ENCODE data around the gene EBF4. TPM values are rescaled to one million over a fixed set of nuclear protein-coding genes. Genes with fewer than 3 reads are reported as not detected.

EBF4 gene
- total RNA-seq, 1 donor from 2014 or later = 12.3 TPM

DNA sequence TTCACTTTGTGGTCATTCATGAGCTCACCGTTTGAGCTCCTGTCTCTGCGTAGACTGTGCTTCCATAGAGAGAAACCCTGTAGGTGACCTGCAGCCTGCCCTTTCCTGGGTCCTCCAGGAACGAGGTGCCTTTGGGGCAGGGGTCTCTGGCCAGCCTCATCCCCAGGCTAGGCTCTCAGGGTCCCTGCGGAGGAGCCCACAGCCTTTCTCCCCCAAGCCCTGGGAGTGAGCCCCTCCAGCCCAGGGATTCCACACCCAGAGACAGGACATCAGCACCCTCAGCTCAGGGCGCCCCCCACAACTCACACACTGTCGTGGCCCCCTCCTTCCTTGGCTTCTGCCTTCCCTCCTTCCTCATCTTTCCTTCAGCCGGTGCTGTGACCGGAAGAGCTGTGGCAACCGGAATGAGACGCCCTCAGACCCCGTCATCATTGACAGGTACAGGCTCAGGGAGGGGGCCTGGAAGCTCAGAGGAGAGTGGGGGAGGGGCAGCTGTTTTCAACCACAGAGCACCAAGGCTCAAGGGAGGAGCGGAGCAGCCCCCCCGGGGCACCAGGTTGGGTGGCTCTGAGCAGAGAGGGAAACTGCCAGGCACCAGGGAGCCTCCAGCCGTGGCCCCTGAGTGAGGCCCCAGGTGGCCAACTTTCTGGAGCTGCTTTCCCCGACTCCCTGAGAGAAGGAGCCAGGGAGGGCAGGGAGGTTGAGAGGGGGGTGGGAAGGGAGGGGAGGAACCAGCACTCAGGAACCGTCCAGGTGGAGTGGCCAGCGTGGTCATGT lies 16.8 kb downstream of the EBF4 start:
- H3K4me3 Mint-ChIP-seq = no peak overlapping the region
- peaks cover 16% of the 10 kb centered on the region for H3K4me1 Mint-ChIP-seq (ENCODE audit: low read depth)
- peaks cover 2% of the 10 kb centered on the region for H3K27me3 Mint-ChIP-seq (ENCODE audit: insufficient read depth)
- H3K27ac Mint-ChIP-seq = no peak overlapping the region
- no peak for DNase-seq (ENCODE audit: low spot score)
- intact Hi-C loops (cut with micrococcal nuclease) = no loop called here
- no peaks in the 10 kb centered on the region for H3K9me3 Mint-ChIP-seq
- no peaks in the 10 kb centered on the region for H3K36me3 Mint-ChIP-seq (ENCODE audit: low read depth)

DNA sequence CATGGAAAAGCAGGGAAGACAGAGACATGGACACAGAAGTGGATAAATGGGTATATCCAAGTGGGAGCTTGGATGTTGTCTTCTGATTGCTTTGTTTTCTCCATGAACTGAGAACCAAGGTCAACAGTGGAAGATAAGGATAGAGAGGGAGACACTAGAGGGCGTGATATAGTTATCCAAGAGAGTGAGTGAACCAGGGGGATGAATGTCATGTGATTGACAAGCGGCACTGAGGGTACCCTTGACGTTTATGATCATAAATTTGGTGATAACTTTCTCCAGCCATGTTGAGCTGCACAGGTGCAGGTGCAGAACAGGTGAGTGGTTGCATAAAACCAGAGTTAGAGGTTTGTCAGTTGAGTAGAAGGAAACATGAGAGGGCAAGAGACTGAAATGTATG lies 20.7 kb downstream of the EBF4 start:
- Mint-ChIP-seq H3K4me1 (ENCODE audit: low read depth) (no peaks in the 10 kb centered on the region), H3K4me3 (no peak overlapping the region), H3K9me3 (no peaks in the 10 kb centered on the region), H3K27me3 (ENCODE audit: insufficient read depth) (peaks cover 4% of the 10 kb centered on the region), H3K36me3 (ENCODE audit: low read depth) (peaks cover 4% of the 10 kb centered on the region), H3K27ac (no peak overlapping the region)
- intact Hi-C loops (cut with micrococcal nuclease) = loop anchor here (1.0 to 10.0 kb wide), 2 partner anchors 30 to 142 kb away; no protein-coding TSS in a partner anchor
- DNase-seq (ENCODE audit: low spot score) = no peak

DNA sequence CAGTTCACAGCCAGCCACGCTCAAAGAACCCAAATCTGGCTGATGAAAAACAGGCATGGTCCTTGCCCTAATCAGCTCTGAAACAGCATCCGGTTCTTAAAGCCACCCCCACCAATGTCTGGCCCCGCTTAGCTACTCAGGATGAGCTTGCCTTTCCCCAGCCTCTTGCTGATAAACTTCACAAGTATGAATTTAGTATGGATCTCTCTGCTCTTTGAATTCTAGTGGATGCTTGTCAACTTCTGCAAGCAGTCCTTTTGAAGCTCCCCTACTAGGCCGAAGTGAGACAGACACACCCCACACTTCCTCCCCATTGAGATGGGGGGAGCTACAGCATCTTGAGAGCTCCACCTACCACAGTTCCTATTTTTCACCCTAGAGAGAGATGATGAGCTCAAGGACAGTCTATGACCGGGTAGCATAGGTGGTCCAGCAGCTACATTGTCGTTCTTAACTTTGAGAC lies 36.7 kb downstream of the EBF4 start:
- DNase-seq (ENCODE audit: low spot score) = no peak

DNA sequence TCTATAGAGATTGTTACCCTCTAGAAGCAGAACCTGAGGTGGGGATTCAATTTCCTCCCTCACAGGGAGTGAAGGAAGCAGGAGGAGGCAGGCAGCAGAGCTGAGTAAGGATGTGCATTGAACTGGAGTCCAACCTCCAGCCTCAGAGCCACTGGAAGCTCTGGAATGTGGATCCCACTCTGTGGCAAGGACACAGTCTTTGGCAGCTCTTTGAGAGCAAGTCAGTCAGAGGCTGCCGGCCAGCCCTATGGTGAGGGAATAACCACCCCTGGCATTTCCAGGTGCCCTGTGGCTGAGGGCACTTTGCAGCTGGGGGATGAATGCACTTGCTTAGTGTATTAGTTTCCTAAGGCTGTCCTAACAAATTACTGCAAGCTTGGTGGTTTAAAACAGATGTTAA lies 37.2 kb downstream of the EBF4 start:
- Mint-ChIP-seq H3K27me3 (ENCODE audit: insufficient read depth) (peaks cover 5% of the 10 kb centered on the region), H3K4me1 (ENCODE audit: low read depth) (peaks cover 12% of the 10 kb centered on the region), H3K9me3 (peaks cover 33% of the 10 kb centered on the region), H3K27ac (peak overlapping the region; percentile 42), H3K4me3 (no peak overlapping the region), H3K36me3 (ENCODE audit: low read depth) (peaks cover 20% of the 10 kb centered on the region)
- DNase-seq (ENCODE audit: low spot score) = no peak
- intact Hi-C loops (cut with micrococcal nuclease) = no loop called here

More for the DNA sequence above, 36.7 kb downstream of the EBF4 start:
- intact Hi-C loops (cut with micrococcal nuclease) = no loop called here
- H3K4me1 Mint-ChIP-seq (ENCODE audit: low read depth) = peaks cover 8% of the 10 kb centered on the region
- peaks cover 18% of the 10 kb centered on the region for H3K36me3 Mint-ChIP-seq (ENCODE audit: low read depth)
- H3K4me3 Mint-ChIP-seq = no peak overlapping the region
- peaks cover 33% of the 10 kb centered on the region for H3K9me3 Mint-ChIP-seq
- H3K27me3 Mint-ChIP-seq (ENCODE audit: insufficient read depth) = peaks cover 5% of the 10 kb centered on the region
- H3K27ac Mint-ChIP-seq = peak overlapping the region; percentile 42

DNA sequence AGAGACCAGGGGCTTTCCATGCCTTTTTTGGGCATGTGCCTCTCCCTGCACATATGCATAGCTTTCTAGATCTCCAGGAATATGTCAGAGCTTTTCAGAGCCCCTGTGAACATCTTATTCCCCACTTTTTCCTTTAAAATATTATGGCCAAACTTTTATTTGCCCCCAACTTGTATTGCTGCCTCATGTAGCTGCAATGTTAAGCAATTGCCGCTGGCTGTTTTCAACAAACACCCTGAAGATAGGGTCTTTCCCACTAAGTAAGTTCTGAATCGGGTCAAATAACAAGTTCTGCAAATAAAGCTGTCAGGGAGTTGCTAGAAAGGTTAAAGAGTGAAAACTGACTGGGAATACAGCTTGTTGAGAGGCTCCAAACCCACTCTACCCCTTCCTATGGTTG lies 42.3 kb downstream of the EBF4 start:
- DNase-seq (ENCODE audit: low spot score) = no peak
- Mint-ChIP-seq H3K36me3 (ENCODE audit: low read depth) (peaks cover 18% of the 10 kb centered on the region), H3K4me3 (no peak overlapping the region), H3K9me3 (peaks cover 33% of the 10 kb centered on the region), H3K27me3 (ENCODE audit: insufficient read depth) (no peaks in the 10 kb centered on the region), H3K27ac (no peak overlapping the region), H3K4me1 (ENCODE audit: low read depth) (peaks cover 7% of the 10 kb centered on the region)
- intact Hi-C loops (cut with micrococcal nuclease) = no loop called here

DNA sequence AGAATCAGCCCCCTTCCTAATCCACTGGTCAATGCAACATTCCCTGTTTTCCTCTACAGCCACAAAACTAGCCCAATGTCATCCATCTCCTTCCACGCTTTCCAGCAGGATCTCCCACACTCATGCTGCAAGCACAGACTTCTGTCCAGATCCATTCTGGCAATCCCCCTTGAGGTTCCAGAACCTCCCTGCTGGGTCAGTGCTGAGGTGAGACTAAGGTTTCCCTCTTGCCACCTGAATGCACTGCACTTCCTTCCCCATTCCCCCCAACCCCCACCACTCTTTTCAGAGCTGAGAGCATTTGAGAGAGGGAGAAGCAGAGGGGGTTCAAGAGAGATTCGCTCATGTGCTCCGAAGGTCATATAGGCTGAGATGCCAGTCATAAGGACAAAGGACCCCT lies 43.9 kb downstream of the EBF4 start:
- H3K36me3 Mint-ChIP-seq (ENCODE audit: low read depth) = peaks cover 12% of the 10 kb centered on the region
- peaks cover 19% of the 10 kb centered on the region for H3K4me1 Mint-ChIP-seq (ENCODE audit: low read depth)
- DNase-seq (ENCODE audit: low spot score) = no peak
- peaks cover 18% of the 10 kb centered on the region for H3K9me3 Mint-ChIP-seq
- H3K27ac Mint-ChIP-seq = no peak overlapping the region
- H3K4me3 Mint-ChIP-seq = no peak overlapping the region
- intact Hi-C loops (cut with micrococcal nuclease) = no loop called here
- H3K27me3 Mint-ChIP-seq (ENCODE audit: insufficient read depth) = no peaks in the 10 kb centered on the region

DNA sequence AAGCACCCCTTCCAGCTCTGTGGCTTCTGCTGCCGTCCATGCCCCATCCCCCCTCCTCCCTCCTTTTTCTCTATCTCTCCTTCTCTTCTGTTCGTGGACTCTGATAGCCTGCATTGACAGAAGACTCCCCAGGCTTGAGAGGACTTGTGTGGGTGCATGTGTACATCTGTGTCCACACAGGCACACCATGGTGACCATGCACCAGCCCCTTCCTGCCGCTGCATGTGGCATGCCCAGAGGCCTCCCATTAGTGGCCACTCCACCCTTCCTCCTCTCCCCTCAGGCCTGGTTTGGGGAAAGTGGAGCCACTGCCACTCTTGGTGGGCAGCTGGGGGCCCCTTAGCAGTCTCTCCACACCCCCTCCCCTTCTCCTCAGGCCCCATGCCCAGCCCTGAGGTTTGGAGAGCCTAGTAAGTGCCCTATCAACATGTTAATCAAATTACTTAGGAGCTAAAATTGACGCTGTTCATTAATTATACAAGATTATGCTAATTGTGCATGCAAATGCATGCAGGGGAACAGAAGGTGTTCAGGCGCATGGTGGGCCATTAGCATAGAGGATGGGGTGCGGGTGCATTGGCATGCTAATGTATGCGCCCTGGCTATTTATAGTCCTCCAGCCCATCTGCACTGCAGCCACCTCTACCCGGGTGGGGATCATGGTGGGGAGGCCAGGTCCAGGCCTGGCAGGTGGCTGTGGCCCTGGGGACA lies 45.9 kb downstream of the EBF4 start:
- intact Hi-C loops (cut with micrococcal nuclease) = no loop called here
- Mint-ChIP-seq H3K27me3 (ENCODE audit: insufficient read depth) (peaks cover 7% of the 10 kb centered on the region), H3K4me3 (no peak overlapping the region), H3K4me1 (ENCODE audit: low read depth) (peaks cover 37% of the 10 kb centered on the region), H3K36me3 (ENCODE audit: low read depth) (peaks cover 6% of the 10 kb centered on the region), H3K27ac (peak overlapping the region; percentile 50), H3K9me3 (peaks cover under 1% of the 10 kb centered on the region)
- DNase-seq (ENCODE audit: low spot score) = no peak

DNA sequence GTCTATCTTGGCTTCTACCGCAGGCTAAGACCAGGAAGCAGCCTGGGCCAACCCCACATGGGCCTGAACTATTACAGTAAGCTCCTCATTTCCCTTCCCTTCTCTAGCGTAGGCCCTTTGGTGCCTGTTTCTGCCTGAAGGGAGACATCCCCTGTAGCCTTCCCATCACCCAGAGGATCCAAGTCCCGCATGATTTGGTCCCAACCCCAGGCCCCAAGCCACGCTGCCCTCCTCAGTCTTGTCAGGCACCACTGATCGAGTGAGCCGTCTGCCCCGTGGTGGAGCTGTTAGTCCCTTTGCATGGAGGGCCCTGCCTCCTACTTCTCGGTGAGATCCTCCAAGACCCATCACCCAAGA lies 46.4 kb downstream of the EBF4 start:
- peaks cover 6% of the 10 kb centered on the region for H3K36me3 Mint-ChIP-seq (ENCODE audit: low read depth)
- no peak overlapping the region for H3K4me3 Mint-ChIP-seq
- H3K27me3 Mint-ChIP-seq (ENCODE audit: insufficient read depth) = peaks cover 9% of the 10 kb centered on the region
- no peak for DNase-seq (ENCODE audit: low spot score)
- no peaks in the 10 kb centered on the region for H3K9me3 Mint-ChIP-seq
- H3K27ac Mint-ChIP-seq = no peak overlapping the region
- H3K4me1 Mint-ChIP-seq (ENCODE audit: low read depth) = peaks cover 37% of the 10 kb centered on the region
- intact Hi-C loops (cut with micrococcal nuclease) = no loop called here

DNA sequence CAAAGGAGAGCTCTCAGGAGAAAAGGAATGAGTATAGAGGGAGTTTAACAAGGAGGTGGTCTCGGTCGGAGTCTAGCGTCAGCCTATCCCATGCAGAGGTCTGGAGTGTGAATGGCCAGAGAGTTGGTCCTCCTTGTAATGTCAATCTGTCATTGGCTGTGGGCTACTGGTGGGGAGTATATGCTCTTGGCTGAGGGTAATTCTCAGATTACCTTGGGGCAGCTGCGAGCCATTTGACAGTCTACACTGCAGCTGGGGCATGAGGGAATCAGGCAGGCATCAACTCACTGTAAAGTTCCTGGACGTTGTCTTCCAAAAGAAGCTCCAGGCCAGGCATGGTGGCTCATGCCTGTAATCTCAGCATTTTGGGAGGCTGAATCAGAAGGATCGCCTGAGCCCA lies 48.1 kb downstream of the EBF4 start:
- H3K9me3 Mint-ChIP-seq = no peaks in the 10 kb centered on the region
- intact Hi-C loops (cut with micrococcal nuclease) = loop anchor here (1.0 kb wide), 1 partner anchor 47 kb away; no protein-coding TSS in a partner anchor
- H3K4me1 Mint-ChIP-seq (ENCODE audit: low read depth) = peaks cover 30% of the 10 kb centered on the region
- H3K36me3 Mint-ChIP-seq (ENCODE audit: low read depth) = peaks cover 3% of the 10 kb centered on the region
- H3K4me3 Mint-ChIP-seq = no peak overlapping the region
- DNase-seq (ENCODE audit: low spot score) = no peak
- H3K27me3 Mint-ChIP-seq (ENCODE audit: insufficient read depth) = peaks cover 9% of the 10 kb centered on the region
- peak overlapping the region; percentile 77 for H3K27ac Mint-ChIP-seq

DNA sequence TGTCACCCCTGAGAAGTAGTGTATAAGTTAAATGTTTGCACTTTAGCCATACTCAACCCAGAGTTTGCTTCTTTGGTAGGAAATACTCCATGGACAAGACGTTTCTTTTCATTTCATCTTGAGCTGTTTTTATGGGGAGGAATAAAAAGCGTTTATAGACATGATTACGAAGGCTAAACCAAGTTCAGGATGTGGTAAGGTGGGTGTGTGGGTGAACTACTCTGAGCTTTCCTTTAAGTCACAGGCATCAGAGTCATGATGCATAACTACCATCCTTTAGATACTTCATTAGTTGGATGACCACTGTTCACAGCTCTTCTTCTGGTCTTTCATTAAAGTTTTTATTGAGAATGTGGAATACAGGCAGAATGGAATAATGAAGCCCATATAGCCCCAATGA lies 48.9 kb downstream of the EBF4 start:
- Mint-ChIP-seq H3K4me1 (ENCODE audit: low read depth) (peaks cover 30% of the 10 kb centered on the region), H3K9me3 (no peaks in the 10 kb centered on the region), H3K27ac (peak overlapping the region; percentile 77), H3K27me3 (ENCODE audit: insufficient read depth) (peaks cover 12% of the 10 kb centered on the region), H3K4me3 (peak overlapping the region; percentile 56), H3K36me3 (ENCODE audit: low read depth) (peaks cover 3% of the 10 kb centered on the region)
- peak; percentile 29 for DNase-seq (ENCODE audit: low spot score)
- intact Hi-C loops (cut with micrococcal nuclease) = loop anchor here (1.0 kb wide), 1 partner anchor 48 kb away; no protein-coding TSS in a partner anchor

DNA sequence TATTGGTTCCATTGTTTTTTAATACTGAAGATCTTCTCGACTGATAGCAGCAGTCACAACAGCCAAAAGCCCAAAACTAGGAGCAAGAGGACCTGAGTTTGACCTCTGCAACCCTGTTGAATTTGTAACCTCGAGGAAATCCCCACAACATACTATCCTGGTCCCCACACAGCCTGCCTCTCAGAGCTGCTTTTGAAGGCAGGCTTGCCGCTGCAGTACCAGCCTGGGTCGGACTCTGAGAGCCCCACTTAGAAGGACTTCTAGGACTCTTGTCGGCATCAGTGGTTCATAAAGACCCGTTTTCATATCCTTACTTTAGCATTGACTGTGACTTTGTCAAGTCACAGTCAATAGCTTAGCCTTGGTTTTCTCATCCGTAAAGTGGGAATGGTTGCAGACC lies 49.3 kb downstream of the EBF4 start:
- intact Hi-C loops (cut with micrococcal nuclease) = loop anchor here (1.0 kb wide), 1 partner anchor 49 kb away; no protein-coding TSS in a partner anchor
- H3K36me3 Mint-ChIP-seq (ENCODE audit: low read depth) = peaks cover 3% of the 10 kb centered on the region
- no peaks in the 10 kb centered on the region for H3K9me3 Mint-ChIP-seq
- H3K4me1 Mint-ChIP-seq (ENCODE audit: low read depth) = peaks cover 30% of the 10 kb centered on the region
- H3K27ac Mint-ChIP-seq = peak overlapping the region; percentile 77
- peaks cover 12% of the 10 kb centered on the region for H3K27me3 Mint-ChIP-seq (ENCODE audit: insufficient read depth)
- peak overlapping the region; percentile 56 for H3K4me3 Mint-ChIP-seq
- DNase-seq (ENCODE audit: low spot score) = no peak

DNA sequence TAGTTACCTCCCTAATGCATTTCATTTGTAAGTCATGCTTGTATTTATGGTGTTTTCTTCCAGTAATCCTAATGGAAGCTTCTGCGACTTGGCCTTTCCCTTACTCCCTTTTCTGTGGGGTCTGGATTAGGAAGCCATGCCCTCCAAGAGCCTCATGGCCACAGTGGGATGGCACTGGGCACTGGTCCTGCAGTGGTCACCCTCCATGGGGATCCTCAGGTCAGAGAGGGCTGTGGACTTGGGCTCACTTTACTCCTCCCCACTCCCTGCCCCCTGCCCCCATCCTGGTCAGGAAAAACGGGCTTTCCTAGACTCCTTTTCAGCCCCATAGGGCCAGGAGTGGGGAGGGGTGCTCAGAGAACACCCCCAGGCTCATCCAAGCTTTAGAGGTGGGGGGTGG lies 49.9 kb downstream of the EBF4 start:
- H3K4me3 Mint-ChIP-seq = peak overlapping the region; percentile 56
- intact Hi-C loops (cut with micrococcal nuclease) = no loop called here
- peak overlapping the region; percentile 77 for H3K27ac Mint-ChIP-seq
- peaks cover 30% of the 10 kb centered on the region for H3K4me1 Mint-ChIP-seq (ENCODE audit: low read depth)
- H3K36me3 Mint-ChIP-seq (ENCODE audit: low read depth) = peaks cover 3% of the 10 kb centered on the region
- H3K27me3 Mint-ChIP-seq (ENCODE audit: insufficient read depth) = peaks cover 13% of the 10 kb centered on the region
- no peak for DNase-seq (ENCODE audit: low spot score)
- H3K9me3 Mint-ChIP-seq = no peaks in the 10 kb centered on the region

DNA sequence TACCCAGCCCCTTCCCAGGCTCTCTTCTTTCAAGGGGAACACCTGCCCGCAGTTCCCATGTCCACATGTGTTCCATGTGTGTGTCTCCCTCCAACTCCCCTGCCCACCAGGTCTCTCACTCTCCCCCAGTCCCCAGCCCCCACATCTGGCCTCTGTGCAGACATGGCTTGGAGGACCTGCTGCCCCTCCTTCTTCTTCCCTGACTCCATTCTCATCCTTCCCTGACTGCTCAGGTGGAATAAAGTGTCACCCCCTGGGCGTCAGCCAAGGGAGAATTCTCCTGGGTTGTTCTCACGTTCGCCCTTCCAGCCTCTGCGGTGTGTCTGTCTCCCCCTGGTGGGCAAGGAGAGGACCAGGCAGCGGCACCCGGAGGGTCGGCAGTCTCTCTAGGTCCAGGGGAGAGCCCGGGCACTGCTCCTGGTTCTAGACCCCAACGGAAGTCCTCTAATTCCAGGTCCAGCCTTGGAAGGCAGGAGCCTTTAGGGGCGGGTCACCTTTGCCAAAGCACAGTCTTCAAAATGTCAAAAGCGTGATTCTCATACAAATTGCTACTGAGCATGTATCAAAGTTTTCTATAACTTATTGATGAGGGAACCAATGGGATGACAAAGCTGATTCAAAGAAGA lies 50.5 kb downstream of the EBF4 start:
- H3K4me3 Mint-ChIP-seq = peak overlapping the region; percentile 45
- peak; percentile 65 for DNase-seq (ENCODE audit: low spot score)
- intact Hi-C loops (cut with micrococcal nuclease) = loop anchor here (1.0 kb wide), 3 partner anchors 8 to 55 kb away; no protein-coding TSS in a partner anchor
- H3K9me3 Mint-ChIP-seq = no peaks in the 10 kb centered on the region
- peaks cover 3% of the 10 kb centered on the region for H3K36me3 Mint-ChIP-seq (ENCODE audit: low read depth)
- H3K27me3 Mint-ChIP-seq (ENCODE audit: insufficient read depth) = peaks cover 17% of the 10 kb centered on the region
- H3K4me1 Mint-ChIP-seq (ENCODE audit: low read depth) = peaks cover 30% of the 10 kb centered on the region
- peak overlapping the region; percentile 80 for H3K27ac Mint-ChIP-seq
